ENCODE results near the gene SENP5.
"Not testable (repeated sequence)": the region's sequence is repeated elsewhere in the genome, so short reads cannot be mapped to it uniquely, and the experiment has no call there.

SENP5 gene

GRCh38 chr3:196867507-196868296 lies at the start of gene SENP5:
SENP5 (plus strand) TSS chr3:196867920; CDS start chr3:196885182, 17,262 bp downstream.
- TF ChIP-seq CTCF (IDR thresholded peaks at IDR 0.05; ENCODE audit: extremely low read depth, missing control alignments): no peak
- DNase-seq (ENCODE audit: low spot score): peak; percentile 97

- TF ChIP-seq CTCF (IDR thresholded peaks at IDR 0.05; ENCODE audit: extremely low read depth, missing control alignments): no peak
- no peak for DNase-seq (ENCODE audit: low spot score)
Observed at GRCh38 chr3:196821806-196822355, 45.8 kb upstream of the SENP5 start.

GRCh38 chr3:196829651-196830050 lies 38.1 kb upstream of the SENP5 start:
- DNase-seq (ENCODE audit: low spot score): not testable (repeated sequence)

DNA sequence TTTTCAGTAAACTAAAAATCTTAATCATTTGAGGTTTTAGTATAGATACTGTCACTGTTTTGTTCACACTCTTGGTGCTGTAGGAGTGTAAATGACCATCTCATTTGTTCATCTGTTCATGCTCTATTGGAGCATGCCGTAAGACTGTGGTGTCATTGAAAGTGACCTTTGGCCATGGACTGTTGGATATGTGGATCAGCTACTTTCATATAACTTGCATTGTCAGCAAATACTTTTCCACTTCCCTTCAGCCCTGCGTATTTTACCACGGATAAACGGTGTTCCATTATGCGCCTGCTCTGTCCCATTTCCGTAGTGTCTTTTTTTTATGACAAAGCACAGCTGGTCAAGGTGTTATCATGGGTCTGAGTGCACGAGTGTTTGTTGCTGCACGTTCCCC lies 32.6 kb upstream of the SENP5 start:
- peak; percentile 2 for TF ChIP-seq CTCF (IDR thresholded peaks at IDR 0.05; ENCODE audit: extremely low read depth, missing control alignments)
- no peak for DNase-seq (ENCODE audit: low spot score)

GRCh38 chr3:196836626-196837025 lies 31.1 kb upstream of the SENP5 start:
- not testable (repeated sequence) for DNase-seq (ENCODE audit: low spot score)

GRCh38 chr3:196837819-196838420 lies 29.8 kb upstream of the SENP5 start:
- peak; percentile 83 for DNase-seq (ENCODE audit: low spot score)
- peak; percentile 68 for TF ChIP-seq CTCF (IDR thresholded peaks at IDR 0.05; ENCODE audit: extremely low read depth, missing control alignments)

- DNase-seq (ENCODE audit: low spot score): not testable (repeated sequence)
Observed at GRCh38 chr3:196839351-196839750, 28.4 kb upstream of the SENP5 start.

DNA sequence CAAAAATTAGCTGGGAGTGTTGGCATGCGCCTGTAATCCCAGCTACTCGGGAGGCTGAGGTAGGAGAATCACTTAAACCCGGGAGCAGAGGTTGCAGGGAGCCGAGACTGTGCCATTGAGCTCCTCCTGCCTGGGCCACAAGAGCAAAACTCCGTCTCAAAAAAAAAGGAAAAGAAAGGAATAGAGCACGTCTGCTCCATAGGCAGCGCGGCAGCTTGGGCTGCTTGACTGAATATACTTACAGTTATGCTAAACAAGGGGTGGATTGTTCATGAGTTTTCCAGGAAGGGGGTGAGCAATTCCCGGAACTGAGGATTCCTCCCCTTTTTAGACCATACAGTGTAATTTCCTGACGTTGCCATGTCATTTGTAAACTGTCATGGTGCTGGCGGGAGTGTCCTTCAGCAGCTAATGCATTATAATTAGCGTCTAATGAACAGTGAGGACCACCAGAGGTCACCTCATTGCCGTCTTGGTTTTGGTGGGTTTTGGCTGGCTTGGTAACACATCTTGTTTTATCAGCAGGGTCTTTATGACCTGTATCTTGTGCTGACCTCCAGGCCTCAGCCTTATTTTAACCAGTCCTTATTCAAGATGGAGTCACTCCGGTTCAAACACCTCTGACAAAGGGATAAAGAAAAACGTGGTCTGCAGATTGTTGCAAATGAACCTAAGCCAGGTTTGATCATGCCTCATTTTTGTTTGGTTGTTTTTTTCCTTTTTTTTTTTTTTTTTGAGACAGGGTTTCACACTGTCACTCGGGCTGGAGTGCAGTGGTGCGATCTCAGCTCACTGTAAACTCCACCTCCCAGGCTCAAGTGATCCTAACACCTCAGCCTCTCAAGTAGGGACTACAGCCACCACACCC lies 24.9 kb upstream of the SENP5 start:
- TF ChIP-seq CTCF (IDR thresholded peaks at IDR 0.05; ENCODE audit: extremely low read depth, missing control alignments): no peak
- no peak for DNase-seq (ENCODE audit: low spot score)

All from GM20000 (cell line).